Neural cell (in vitro differentiated cells): ENCODE results near the gene MAPK11. TPM values are rescaled to one million over a fixed set of nuclear protein-coding genes. Genes with fewer than 3 reads are reported as not detected.

ENCODE experiments used
- H2AFZ ChIP-seq: fragments of 200-600, 300-800 bp; sonication (generic), shearing (Covaris generic); 2 replicates; pipeline ENCODE4 v1.6.0; 2014; ENCODE audit warnings: low read depth, mild to moderate bottlenecking, antibody characterized with exemption, low read length, moderate library complexity
- H3F3A ChIP-seq: fragments of 200-600 bp; shearing (Covaris generic); 2 replicates; pipeline ENCODE4 v1.6.1; 2016; ENCODE audit warnings: mild to moderate bottlenecking, moderate library complexity, mixed read lengths, antibody characterized with exemption, low read length; ENCODE audit not compliant: insufficient read depth, poor library complexity, severe bottlenecking
- H3K27ac ChIP-seq: fragments of 200-600, 300-800 bp; sonication (generic), shearing (Covaris generic); 2 replicates; pipeline ENCODE4 v1.5.1; 2014; ENCODE audit warnings: mild to moderate bottlenecking, low read length, moderate library complexity
- H3K27me3 ChIP-seq: fragments of 300-800, 200-600 bp; sonication (generic), shearing (Covaris generic); 2 replicates; pipeline ENCODE4 v1.6.0; 2014; ENCODE audit warnings: mild to moderate bottlenecking, low read depth, low read length, moderate library complexity; ENCODE audit not compliant: insufficient read depth
- H3K36me3 ChIP-seq: fragments of 300-800, 200-600 bp; sonication (generic), shearing (Covaris generic); 2 replicates; pipeline ENCODE4 v1.5.1; 2014; ENCODE audit warnings: mild to moderate bottlenecking, antibody characterized with exemption, low read length, moderate library complexity; ENCODE audit not compliant: insufficient read depth
- H3K4me2 ChIP-seq: fragments of 300-800, 200-600 bp; sonication (generic), shearing (Covaris generic); 2 replicates; pipeline ENCODE4 v1.6.0; 2014; ENCODE audit warnings: mild to moderate bottlenecking, low read length
- H3K4me3 ChIP-seq: fragments of 300-800, 200-600 bp; sonication (generic), shearing (Covaris generic); 2 replicates; pipeline ENCODE4 v1.5.1; 2014; ENCODE audit warnings: mild to moderate bottlenecking, low read length, moderate library complexity
- H3K79me2 ChIP-seq: fragments of 200-600 bp; shearing (Covaris generic); replicated peaks from 2 replicates; pipeline ENCODE4 v1.6.0; 2014; ENCODE audit warnings: mild to moderate bottlenecking, low read length, moderate library complexity; ENCODE audit not compliant: insufficient read depth
- H3K9ac ChIP-seq: fragments of 300-800, 200-600 bp; sonication (generic), shearing (Covaris generic); 2 replicates; pipeline ENCODE4 v1.6.1; 2016; ENCODE audit warnings: mild to moderate bottlenecking, low read length, mixed read lengths
- H3K9me2 ChIP-seq: fragments of 200-600 bp; shearing (Covaris generic); 2 replicates; pipeline ENCODE4 v1.6.1; 2016; ENCODE audit warnings: mild to moderate bottlenecking, low read length, mixed read lengths; ENCODE audit not compliant: insufficient read depth
- H3K9me3 ChIP-seq: fragments of 200-600, 300-800 bp; sonication (generic), shearing (Covaris generic); 2 replicates; pipeline ENCODE4 v1.6.1; 2016; ENCODE audit warnings: mild to moderate bottlenecking, mixed run types, low read length, moderate library complexity, mixed read lengths
- H4K20me1 ChIP-seq: fragments of 200-600 bp; shearing (Covaris generic); 2 replicates; pipeline ENCODE4 v1.6.1; 2016; ENCODE audit warnings: mild to moderate bottlenecking, mixed run types; ENCODE audit not compliant: insufficient read depth
- CTCF ChIP-seq: fragments of 450-650 bp; IDR thresholded peaks from 2 replicates; pipeline ENCODE4 v1.5.1; 2014; ENCODE audit warnings: antibody characterized with exemption, mild to moderate bottlenecking, moderate library complexity; ENCODE audit not compliant: poor library complexity, severe bottlenecking
- EP300 ChIP-seq: fragments of 450-650 bp; conservative IDR thresholded peaks from 2 replicates; pipeline ENCODE4 v1.6.1; 2014; ENCODE audit warnings: antibody characterized with exemption, mild to moderate bottlenecking, moderate library complexity; ENCODE audit not compliant: poor library complexity, severe bottlenecking
- EZH2 ChIP-seq: fragments of 200-600, 300-800 bp; shearing (Covaris generic), sonication (generic); IDR thresholded peaks from 2 replicates; pipeline ENCODE4 v1.6.1; 2014; ENCODE audit warnings: antibody characterized with exemption, low read length, borderline replicate concordance, mild to moderate bottlenecking; ENCODE audit not compliant: insufficient read depth, poor library complexity, severe bottlenecking
- MXI1 ChIP-seq: fragments of 450-650 bp; conservative IDR thresholded peaks from 2 replicates; pipeline ENCODE4 v1.6.1; 2014; ENCODE audit warnings: antibody characterized with exemption, mild to moderate bottlenecking; ENCODE audit not compliant: poor library complexity, severe bottlenecking
- POLR2AphosphoS5 ChIP-seq: IDR thresholded peaks from 2 replicates; pipeline ENCODE4 v1.6.1; 2012
- RAD21 ChIP-seq: fragments of 450-650 bp; conservative IDR thresholded peaks from 2 replicates; pipeline ENCODE4 v1.6.1; 2014; ENCODE audit warnings: antibody characterized with exemption, mild to moderate bottlenecking, moderate library complexity
- SMC3 ChIP-seq: fragments of 450-650 bp; conservative IDR thresholded peaks from 2 replicates; pipeline ENCODE4 v1.6.1; 2014; ENCODE audit warnings: antibody characterized with exemption, mild to moderate bottlenecking, moderate library complexity; ENCODE audit not compliant: poor library complexity
- TAF1 ChIP-seq: IDR thresholded peaks from 2 replicates; pipeline ENCODE4 v1.6.1; 2012; ENCODE audit warnings: low read depth
- polyA plus RNA-seq: library from polyadenylated mRNA; depleted of rRNA; stranded (reverse); fragments of >200 nt; gene quantifications from 2 replicates; pipeline ENCODE4 v1.2.3, GENCODE V29; 2014
- TF ChIP-seq, protein P1 (sequence below): IDR thresholded peaks from 2 replicates; pipeline ENCODE4 v1.6.1; 2012; ENCODE audit warnings: borderline replicate concordance

Gene MAPK11
- polyA plus RNA-seq, 1 donor from 2014 or later = 36.3 TPM

DNA sequence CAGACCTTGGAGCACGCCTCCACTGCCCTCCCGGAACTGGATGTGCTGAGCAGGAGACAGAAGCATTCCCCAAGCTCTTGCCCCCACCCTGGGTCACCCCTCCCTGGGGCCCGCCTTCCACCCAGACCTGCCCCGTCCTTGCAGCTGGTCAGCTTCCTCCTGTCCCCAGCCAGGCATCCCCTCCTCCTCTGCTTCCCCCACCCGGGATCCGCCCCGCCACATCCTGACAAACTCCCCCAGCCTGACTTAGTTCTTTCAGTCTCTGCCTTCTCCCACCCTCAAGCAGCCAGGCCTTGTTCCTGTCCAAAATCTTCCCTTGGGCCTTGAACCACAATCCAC, 38.4 kb upstream of the MAPK11 start:
- H3K27ac ChIP-seq = no peak overlapping the region
- TF ChIP-seq EP300 = no peak
- TF ChIP-seq MXI1 = no peak
- TF ChIP-seq POLR2AphosphoS5 = no peak
- TF ChIP-seq TAF1 = no peak
- no peak for TF ChIP-seq EZH2
- TF ChIP-seq, protein P1, sequence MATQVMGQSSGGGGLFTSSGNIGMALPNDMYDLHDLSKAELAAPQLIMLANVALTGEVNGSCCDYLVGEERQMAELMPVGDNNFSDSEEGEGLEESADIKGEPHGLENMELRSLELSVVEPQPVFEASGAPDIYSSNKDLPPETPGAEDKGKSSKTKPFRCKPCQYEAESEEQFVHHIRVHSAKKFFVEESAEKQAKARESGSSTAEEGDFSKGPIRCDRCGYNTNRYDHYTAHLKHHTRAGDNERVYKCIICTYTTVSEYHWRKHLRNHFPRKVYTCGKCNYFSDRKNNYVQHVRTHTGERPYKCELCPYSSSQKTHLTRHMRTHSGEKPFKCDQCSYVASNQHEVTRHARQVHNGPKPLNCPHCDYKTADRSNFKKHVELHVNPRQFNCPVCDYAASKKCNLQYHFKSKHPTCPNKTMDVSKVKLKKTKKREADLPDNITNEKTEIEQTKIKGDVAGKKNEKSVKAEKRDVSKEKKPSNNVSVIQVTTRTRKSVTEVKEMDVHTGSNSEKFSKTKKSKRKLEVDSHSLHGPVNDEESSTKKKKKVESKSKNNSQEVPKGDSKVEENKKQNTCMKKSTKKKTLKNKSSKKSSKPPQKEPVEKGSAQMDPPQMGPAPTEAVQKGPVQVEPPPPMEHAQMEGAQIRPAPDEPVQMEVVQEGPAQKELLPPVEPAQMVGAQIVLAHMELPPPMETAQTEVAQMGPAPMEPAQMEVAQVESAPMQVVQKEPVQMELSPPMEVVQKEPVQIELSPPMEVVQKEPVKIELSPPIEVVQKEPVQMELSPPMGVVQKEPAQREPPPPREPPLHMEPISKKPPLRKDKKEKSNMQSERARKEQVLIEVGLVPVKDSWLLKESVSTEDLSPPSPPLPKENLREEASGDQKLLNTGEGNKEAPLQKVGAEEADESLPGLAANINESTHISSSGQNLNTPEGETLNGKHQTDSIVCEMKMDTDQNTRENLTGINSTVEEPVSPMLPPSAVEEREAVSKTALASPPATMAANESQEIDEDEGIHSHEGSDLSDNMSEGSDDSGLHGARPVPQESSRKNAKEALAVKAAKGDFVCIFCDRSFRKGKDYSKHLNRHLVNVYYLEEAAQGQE = no peak
- TF ChIP-seq CTCF = no peak
- TF ChIP-seq RAD21 = no peak
- TF ChIP-seq SMC3 = no peak
- no peak overlapping the region for H3K9ac ChIP-seq

DNA sequence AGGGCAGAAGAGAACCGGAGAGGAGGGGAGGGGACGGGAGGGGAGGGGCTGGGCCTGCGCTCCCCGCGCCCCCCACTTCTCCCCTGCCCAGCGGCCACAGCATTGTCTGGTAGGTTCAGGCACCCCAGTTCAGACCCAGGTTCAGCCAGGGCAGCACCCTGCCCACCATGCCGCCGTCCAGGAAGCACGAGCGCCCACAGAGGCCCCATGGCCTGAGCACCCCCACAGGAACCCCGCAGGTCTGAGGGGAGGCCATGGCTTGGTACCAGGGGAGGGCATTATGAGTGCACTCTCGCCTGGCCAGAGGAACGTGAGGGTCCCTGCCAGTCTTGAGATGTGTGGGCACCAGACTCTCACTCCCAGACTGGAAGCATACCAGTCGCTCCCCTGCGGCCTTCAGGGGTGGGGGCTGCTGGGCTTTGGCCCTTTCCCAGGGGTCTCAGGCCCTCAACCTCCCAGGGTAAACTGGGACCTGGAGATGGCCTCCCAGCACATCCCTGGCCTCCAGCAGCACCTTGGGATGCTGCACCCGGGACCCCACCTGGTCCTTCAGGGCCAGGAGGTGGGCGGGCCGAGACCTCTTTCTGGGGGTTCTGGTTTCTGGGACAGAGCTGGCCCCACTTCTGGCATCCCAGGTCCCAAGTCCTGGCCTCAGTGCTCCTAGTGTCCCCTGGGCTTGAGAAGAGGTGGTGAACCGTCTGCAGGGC, 37.9 kb upstream of the MAPK11 start:
- Histone ChIP-seq H2AFZ (no peak overlapping the region), H3K9ac (no peak overlapping the region)

More for the DNA sequence above, 38.4 kb upstream of the MAPK11 start:
- no peak overlapping the region for H3K4me2 ChIP-seq
- H3K4me3 ChIP-seq = no peak overlapping the region
- no peaks in the 10 kb centered on the region for H3K27me3 ChIP-seq
- peaks cover 28% of the 10 kb centered on the region for H3K79me2 ChIP-seq
- H3K36me3 ChIP-seq = no peaks in the 10 kb centered on the region
- no peaks in the 10 kb centered on the region for H3K9me3 ChIP-seq
- H2AFZ ChIP-seq = no peak overlapping the region
- H4K20me1 ChIP-seq = no peaks in the 10 kb centered on the region
- no peaks in the 10 kb centered on the region for H3K9me2 ChIP-seq
- no peaks in the 10 kb centered on the region for H3F3A ChIP-seq

More for the DNA sequence above, 37.9 kb upstream of the MAPK11 start:
- Histone ChIP-seq H3K9me3 (no peaks in the 10 kb centered on the region), H3K4me3 (no peak overlapping the region), H3K9me2 (no peaks in the 10 kb centered on the region), H3K4me2 (no peak overlapping the region), H3K27ac (no peak overlapping the region), H3K27me3 (no peaks in the 10 kb centered on the region), H4K20me1 (peaks cover 5% of the 10 kb centered on the region), H3F3A (no peaks in the 10 kb centered on the region), H3K79me2 (peaks cover 33% of the 10 kb centered on the region), H3K36me3 (no peaks in the 10 kb centered on the region)
- TF ChIP-seq SMC3 (no peak), POLR2AphosphoS5 (no peak), CTCF (no peak), TAF1 (no peak), RAD21 (no peak), EZH2 (no peak), EP300 (no peak), MXI1 (no peak)
- TF ChIP-seq, protein P1 = no peak
